ENCODE measurements around the gene HMG20B.

DNA sequence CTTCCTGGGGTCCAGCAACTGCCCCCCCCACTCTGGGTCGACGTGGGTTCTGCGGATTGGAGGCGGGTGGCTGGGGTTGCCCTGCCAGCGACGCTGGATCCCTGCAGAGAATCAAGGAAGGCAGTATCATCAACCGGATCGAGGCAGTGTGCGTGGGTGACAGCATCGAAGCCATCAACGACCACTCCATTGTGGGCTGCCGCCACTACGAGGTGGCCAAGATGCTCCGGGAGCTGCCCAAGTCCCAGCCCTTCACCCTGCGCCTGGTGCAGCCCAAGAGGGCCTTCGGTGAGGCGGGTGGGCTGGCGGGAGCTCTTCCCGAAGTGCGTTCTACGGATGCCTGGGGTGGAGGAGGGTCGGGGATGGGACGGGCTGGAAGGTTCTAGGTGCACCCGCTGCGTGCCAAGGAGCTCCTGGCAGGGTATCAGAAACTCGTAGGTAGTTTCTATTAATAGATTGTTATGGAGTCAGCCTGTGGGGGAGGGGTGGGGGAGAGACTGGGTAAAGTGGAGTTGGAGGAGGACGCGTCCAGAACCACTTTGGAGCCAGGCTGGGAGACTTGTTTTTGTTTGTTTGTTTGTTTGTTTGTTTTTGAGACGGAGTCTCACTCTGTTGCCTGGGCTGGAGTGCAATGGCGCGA, 14.1 kb downstream of the HMG20B start:
- TF ChIP-seq, protein P1, sequence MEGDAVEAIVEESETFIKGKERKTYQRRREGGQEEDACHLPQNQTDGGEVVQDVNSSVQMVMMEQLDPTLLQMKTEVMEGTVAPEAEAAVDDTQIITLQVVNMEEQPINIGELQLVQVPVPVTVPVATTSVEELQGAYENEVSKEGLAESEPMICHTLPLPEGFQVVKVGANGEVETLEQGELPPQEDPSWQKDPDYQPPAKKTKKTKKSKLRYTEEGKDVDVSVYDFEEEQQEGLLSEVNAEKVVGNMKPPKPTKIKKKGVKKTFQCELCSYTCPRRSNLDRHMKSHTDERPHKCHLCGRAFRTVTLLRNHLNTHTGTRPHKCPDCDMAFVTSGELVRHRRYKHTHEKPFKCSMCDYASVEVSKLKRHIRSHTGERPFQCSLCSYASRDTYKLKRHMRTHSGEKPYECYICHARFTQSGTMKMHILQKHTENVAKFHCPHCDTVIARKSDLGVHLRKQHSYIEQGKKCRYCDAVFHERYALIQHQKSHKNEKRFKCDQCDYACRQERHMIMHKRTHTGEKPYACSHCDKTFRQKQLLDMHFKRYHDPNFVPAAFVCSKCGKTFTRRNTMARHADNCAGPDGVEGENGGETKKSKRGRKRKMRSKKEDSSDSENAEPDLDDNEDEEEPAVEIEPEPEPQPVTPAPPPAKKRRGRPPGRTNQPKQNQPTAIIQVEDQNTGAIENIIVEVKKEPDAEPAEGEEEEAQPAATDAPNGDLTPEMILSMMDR (conservative IDR thresholded peaks at IDR 0.05): no peak
- no peak for TF ChIP-seq EZH2 (IDR thresholded peaks at IDR 0.05; ENCODE audit: low read depth)

All from PC-9 (cell line).